Inflammatory macrophage (primary cell): Measurements from ENCODE around the gene PRTN3.

Experiments used
- DNase-seq, 2 donors: peaks; one replicate each; pipeline ENCODE4 v3.0.0-alpha.2; 2020 to 2022
- total RNA-seq, 18 experiments: gene quantifications; one replicate each; lab custom pipeline; 2026; ENCODE audit warnings: mixed read lengths in 6 of 18, inconsistent platforms in 2 of 18; lab: John Stamatoyannopoulos, UW

Gene PRTN3, protein sequence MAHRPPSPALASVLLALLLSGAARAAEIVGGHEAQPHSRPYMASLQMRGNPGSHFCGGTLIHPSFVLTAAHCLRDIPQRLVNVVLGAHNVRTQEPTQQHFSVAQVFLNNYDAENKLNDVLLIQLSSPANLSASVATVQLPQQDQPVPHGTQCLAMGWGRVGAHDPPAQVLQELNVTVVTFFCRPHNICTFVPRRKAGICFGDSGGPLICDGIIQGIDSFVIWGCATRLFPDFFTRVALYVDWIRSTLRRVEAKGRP
- 0 to 0.26 (median 0.06) reads per million in 18 experiments for total RNA-seq

DNA sequence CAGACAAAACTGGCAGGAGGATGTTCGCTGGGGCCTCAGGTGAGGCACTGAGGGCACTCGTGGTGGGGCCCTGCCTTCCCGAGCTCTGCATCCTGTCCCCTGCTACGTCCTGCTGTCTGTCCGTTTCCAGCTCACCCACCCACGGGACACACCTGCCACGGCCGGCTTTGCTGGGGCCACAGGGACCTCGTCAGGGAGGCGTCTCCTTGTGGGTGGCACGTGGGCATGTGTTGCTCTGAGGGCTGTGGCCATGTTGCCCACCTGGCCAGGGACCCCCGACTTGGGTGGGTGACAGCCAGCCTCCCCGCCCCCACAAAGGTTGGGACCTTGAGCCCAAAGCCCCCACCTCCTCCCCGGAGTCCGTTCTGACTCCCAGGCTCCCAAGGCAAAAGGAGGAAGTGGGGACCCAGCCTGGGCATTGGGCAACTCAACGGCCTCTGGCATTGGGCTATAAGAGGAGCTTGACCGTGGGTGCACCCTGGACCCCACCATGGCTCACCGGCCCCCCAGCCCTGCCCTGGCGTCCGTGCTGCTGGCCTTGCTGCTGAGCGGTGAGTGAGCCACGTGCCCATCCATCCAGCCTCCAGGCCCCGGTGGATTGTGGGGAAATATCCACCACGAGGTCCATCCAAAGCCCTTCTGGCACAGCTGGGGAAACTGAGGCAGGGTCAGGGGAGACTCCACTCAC, at the start of gene PRTN3:
PRTN3 (plus strand) TSS at position 481 of the 688 bp plus-strand sequence; CDS start at position 491, 10 bp downstream.
- peak; percentile 64 to 67 for DNase-seq

DNA sequence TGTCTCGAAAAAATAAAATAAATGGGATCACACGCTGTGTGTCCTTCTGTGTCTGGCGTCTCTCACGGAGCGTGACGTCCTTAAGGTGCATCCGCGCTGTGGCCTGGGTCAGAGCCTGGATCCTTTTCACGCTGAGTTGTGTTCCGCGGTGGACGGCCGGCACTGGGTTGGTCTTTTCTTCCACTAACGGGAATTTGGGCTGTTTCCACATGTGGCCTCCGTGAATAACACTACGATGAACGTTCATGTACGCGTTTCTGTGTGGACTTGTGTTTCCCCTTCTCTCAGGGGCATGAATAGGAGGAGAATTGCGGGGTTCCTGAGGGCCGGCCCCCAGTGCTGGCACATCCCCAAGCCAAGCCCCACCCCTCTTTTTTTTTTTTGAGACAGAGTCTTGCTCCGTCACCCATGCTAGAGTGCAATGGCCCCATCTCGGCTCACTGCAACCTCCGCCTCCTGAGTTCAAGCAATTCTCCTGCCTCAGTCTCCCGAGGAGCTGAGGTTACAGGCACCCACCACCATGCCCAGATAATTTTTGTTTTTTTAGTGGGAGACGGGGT, 49.7 kb upstream of the PRTN3 start:
- DNase-seq: no peak

DNA sequence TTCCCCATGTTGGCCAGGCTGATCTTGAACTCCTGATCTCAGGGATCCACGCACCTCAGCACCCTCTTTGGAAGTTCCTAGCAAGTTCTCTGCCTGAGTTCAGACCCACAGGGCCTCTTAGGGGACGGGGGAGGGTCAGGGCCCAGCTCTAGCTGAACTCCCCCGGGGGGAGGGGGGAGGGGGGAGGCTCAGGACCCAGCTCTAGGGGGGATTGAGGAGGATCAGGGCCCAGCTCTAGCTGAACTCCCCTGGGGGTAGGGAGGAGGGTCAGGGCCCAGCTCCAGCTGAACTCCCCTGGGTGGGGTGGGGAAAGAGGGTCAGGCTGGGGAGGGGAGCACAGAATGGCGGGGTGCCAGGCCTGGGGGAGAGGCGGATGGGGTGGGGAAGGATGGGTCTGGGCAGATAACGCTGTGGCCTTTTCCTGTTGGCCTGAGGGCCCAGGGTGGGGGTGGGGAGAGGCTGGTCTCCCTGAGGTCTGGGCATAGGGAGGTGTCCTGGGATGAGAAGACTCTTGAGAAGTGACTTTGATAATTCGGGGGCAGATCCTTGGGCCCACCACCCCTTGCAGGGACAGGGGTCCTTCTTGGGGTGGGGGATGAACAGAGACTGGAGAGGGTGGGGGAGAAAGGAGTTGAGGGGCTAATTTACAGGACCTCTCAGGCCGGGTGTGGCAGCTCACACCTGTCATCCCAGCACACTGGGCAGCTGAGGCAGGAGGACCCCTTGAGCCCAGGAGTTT, 49.1 kb upstream of the PRTN3 start:
- no peak for DNase-seq

DNA sequence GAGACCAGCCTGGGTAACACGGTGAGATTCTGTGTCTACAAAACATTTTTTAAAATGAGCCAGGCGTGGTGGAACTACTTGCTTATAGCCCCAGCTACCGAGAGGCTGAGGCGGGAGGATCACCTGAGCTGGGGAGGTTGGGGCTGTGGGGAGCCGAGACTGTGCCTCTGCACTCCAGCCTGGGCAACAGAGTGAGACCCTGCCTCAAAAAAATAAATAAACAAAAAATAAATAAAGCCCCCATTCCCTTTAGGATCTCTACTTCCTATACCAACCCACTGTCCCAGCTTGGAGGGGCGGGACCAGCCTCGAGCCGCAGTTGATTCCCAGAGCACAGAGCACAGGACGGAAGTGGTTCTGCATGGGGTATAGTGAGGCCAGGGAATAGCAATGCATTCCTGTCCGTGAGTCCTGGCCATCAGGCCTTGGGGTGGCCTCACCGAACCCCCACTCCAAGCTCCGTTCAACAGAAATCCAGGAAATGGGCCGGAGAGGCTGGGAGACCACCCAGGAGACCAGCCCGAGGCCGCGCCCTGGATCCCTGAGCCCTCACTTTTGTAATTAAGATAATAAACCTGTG, 48.4 kb upstream of the PRTN3 start:
- no peak for DNase-seq

DNA sequence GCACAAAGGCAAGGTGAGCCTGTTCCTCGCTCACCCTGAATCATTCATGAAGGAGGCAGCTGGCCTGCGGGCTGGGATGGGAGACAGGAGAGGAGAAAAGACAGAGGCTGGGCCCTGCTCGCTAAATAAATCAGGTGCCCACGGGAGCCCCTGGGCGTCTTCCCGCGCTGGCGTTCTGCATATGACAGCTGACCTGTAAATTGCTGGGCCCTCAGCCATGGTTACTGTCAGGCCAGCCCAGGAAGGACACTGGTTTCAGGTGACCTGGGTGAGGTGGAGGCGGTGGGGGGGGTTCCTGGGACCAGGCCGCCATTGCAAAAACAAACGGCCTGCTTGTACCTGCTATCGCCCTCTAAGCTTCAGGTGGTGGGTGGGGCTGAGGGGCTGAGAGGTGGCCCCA, 47.0 kb upstream of the PRTN3 start:
- no peak for DNase-seq

DNA sequence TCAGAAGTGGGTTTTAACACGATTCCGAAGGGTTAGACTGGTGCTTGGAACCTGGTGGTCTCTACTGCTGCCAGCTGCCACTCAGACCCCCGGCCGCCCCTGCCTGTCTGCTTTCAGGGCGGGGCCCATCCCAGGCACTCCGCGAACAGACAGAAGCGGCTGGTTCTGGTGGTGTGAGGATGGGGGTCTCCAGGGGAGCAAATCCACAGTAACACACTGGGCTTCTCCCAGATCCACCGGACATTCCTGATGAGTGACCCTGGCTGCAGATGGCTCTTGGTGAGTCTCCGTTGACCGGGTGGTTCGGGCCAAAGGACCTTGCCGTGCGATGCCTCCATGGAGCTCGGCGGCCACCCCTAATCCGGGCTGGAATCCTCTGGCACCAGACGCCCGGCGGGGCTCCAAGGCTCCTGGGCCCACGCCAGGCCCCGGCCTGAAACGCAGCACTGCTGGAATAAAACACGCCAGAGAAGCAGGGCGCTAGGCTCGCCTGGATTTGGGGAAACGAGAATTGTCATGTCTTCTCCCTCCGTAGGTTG, 45.7 kb upstream of the PRTN3 start:
- DNase-seq: no peak

DNA sequence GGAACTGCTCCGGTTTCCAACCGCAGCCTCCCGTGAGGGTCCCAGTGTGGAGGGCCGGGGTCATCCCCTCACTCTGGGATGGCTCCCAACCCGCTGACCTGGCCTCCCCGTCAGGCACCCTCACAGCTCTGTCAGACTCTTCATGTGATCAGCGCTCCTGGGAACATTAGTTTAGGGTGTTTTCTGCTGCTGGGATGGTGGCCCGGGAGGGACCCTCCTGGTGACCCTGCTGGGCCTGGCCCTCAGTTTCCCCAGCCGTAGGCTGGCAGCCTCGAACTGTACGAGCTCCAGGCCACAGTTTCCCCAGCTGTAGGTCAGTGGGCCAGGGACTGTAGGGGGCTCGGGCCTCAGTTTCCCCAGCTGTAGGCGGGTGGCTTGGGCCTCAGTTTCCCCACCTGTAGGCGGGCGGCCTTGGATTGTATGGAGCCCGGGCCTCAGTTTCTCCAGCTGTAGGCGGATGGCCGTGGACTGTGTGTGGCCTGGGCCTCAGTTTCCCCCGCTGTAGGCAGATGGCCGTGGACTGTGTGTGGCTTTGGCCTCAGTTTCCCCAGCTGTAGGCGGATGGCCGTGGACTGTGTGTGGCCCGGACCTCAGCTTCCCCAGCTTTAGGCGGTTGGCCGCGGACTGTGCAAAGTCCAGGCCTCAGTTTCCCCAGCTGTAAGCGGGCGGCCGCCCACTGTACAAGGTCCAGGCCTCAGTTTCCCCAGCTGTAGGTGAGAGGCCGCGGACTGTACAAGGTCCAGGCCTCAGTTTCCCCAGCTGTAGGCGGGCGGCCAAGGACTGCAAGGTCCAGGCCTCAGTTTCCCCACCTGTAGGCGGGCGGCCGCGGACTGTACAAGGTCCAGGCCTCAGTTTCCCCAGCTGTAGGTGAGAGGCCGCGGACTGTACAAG, 44.9 kb upstream of the PRTN3 start:
- no peak for DNase-seq

DNA sequence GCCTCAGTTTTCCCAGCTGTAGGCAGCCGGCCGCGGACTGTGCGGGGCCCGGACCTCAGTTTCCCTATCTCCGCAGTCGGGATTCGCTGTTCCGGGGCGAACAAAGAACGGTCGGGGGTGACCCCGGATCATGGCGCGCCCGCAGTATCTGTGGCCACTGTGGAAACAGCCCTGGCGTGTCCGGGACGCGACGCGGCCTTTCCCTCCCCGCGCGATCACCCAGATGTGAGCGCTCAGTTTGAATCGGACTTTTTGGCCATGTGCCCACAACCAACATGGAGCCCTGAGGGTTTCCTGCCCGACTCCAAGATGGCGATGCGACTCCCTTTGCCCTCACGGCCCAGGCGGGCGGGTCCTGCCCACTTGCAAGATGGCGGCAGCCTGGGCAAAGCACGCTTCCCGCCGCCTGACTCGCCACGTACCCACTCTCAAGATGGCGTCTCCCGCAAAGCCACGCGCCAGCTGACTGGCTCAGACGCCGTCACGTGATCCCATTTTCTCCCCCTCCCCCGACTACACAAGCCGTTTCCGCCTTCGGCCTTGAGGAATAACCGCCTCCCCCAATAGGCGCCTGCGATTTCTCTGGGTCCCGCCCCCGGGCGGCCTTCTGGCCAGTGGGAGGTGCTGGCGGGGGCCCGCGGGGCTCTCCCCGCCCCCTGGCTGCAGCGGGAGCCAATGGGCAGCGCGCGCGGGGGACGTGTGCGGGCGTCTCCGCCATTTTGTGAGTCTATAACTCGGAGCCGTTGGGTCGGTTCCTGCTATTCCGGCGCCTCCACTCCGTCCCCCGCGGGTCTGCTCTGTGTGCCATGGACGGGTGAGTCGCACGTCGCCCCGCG, 43.9 kb upstream of the PRTN3 start, which contains the start of gene PTBP1:
PTBP1 (plus strand) TSS at position 761 of the 836 bp plus-strand sequence; CDS start at position 807, 46 bp downstream.
- DNase-seq: peak; percentile 100

DNA sequence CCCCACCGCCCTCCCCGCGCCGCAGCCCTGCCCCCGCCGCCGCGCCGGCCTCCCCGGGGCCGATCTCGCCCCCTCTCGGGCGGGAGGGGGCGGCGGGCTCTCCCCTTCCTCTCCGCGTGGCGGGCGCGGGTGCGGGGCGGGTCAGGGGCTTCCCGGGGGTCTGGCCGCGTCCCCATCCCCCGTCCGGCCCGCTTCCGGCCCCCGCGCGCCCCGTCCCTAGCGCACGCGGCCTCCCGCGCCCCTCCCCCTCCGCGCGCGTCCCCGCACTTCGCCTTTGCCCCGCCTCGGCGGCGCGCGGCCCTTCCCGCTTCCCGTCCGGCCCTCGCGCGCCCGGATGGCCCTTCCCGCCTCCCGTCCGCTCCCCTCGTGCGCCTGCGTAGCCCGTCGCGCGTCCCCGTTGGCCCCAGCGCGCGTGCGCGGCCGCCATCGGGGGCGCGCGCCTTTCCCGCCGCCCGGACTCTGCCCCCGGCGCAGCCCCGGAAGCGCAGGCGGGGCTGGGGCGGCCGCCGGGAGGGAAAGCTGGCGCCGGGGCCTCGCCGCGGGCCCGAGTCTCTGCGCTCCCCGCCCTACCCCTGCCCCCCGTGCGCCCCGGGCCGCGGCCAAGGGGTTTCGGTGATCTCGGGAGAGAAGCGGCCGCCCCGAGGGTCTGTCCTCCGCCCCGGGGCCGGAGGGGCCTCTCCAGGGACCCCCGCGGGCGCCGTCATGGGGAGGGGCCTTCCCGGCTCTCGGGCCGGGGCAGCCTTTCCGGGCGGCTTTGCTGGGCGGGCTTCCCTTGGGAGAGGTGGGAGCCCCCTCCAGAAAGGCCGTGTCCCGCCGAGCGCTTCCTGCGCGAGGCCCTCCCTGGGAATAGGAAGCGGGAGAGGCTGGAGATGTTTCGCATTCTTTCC, 43.0 kb upstream of the PRTN3 start:
- peak; percentile 93 to 96 for DNase-seq

DNA sequence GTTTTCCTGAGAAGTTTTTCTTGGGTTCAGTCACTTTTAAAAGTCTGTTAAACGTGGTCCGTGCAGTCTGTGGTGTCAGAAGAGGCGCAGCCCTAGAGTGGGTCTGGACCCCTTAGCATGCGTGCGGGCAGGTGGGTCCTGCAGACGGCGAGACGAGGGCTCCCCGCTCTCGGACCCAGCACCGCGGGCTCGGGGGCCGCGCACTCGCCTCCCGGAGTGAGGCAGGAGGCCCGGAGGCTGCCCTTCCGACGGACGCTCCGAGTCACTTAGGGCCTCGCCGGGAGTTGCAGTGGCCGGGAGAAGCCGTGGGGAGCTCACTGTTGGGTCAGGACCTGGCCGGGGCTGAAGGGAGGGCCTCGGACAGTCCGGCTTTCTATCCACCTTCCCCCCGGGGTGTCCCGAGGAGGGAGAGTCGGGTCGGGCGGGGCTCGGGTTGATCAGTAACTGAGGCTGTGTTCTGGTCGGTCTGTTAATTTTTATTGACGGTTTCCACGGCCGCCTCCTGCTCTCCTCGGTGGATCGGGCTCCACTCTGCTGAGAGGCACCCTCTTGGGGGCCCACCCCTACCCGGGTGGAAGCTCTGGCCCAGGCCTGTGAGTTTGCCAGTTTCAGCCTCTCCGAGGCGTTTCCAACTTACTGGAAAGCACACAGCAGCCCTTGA, 42.3 kb upstream of the PRTN3 start:
- no peak for DNase-seq

DNA sequence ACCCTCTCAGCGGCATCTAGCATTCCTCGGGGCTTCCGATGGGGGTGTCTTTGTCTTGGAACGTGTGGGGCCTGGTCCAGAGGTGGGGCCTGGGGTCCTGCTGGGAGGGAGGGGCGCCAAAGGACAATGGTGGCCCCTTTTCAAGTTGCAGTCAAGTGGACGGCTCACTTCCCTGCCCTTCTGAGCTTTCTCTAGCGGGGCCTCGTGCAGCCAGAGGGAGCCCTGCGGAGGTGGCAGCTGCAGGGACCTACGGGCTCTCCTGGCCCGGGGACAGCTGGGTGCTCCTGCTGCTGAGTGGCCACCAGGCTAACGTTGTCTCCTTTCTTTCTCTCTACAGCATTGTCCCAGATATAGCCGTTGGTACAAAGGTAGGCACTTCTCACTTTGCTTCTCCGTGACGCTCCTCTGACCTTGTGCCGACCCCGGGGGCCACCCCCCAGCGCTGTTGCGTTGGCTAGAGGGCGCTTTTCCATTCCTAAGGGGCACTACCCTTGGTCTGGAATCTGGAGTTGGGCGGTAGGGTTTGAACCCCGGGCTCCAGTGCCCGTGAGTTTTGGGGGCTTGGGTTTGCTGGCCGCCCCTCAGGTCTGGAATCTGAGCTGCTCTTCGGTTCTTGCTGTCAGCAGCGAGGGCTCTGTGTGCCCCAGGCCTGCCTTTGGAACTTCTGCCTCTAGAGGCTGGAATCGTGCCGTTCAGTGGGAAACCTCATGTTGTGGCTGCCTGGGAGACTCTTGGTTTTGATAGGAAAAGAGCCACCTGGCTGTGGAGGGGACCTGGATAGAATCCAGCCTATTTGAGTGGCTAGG, 41.5 kb upstream of the PRTN3 start:
- DNase-seq: peak; percentile 25 to 54

DNA sequence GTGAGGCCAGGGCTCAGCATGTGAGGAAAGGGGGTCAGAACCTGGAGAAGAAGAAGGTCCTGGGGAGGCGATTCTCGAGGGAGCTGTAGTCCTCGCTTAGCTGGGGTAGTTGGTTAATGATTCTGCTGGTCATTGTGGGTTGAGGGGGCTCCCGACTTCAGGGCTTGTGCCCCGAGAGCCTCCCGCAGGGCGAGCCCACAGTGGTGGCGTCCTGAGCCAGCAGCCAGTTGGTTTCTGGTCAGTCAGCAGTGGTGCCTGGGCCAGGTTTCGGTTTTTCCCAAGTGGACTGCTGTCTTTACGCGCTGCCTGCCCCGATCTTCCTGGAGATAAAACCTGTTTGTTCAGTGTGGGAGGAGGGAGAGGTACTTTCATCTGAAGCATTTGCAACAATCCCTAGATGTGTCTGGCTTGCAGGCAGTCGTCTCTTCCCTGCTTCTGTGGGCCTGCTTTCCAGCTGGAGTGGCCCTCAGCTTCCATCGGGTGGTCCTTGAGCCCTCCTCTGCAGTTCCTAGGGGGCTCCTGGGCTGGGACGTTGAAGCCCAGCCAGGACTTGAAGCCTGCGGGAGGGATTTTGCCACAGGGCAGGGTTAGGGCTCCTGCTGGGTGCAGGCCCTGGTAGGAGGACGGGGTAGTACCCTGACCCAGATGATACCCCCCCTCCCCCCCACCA, 40.3 kb upstream of the PRTN3 start:
- DNase-seq: no peak

DNA sequence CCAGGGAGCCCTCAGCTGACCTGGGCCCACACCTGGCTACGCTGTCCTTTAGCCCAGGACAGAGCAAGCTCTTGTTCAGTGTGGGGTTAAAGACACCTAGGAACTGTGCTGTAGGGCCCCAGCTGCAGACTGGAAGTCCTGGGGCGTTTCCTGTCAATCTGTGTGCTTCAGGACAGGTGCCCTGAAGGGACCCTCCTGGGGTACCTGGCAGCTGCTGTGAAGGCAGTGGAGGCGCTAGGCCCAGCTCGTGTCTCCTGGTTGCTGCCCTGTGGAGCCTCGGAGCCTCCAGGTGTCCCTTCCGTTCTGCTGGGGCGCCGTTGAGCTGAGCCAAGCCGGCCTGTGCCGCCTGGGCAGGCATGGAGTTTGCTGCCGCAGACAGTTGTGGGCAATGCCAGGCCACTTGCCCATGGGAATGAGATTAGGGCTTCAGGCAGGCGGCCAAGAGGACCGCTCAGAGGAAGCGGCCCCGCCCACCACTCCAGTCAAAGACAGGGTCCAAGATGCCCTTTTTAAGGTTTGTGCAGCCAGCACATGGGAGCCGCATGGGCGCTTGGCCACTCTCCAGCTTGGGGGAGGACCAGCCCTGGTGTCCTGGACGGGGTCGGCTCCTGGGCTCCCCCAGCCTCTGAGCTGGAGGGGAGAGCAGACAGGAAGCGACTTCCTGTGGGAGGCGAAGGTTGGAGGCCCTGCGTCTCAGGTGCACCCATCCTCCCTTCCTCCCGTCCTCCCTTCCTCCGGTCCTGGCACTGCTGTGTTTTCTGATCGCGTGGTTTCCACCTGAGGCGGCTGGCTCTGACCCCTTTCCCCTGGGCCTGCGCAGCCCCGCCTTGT, 39.6 kb upstream of the PRTN3 start:
- DNase-seq: peak in 1 of 2 donors; percentile 27

DNA sequence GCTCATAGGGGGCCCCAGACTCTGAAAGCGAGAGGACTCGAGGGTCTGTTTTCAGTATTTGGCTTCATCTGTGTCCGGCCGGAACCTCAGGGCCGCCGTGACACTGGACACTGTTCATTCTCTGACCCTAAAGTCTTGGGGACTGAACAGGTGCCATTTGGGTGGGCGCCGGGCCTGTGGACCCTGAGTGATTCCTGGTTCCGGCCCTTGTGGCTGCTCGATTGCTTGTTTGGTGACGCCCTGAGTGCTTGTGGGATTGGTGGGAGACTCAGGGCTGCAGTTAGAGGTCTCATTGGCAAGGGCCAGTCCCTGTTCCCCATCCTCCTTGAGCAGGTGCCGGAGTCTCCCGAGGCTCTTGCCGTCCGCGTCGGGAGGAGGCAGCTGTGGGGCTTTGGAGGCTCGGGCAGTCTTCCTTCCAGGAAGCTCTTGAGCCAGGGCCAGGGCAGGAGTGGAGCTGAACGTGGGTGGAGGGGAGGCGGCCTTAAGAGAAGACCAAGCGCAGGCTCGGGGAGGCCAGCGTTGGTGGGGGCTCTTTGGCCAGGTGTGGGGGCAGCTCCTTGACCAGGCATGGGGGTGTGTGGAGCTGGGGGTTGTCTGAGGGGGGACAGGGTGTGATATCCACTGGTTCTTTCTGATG, 38.8 kb upstream of the PRTN3 start:
- no peak for DNase-seq

DNA sequence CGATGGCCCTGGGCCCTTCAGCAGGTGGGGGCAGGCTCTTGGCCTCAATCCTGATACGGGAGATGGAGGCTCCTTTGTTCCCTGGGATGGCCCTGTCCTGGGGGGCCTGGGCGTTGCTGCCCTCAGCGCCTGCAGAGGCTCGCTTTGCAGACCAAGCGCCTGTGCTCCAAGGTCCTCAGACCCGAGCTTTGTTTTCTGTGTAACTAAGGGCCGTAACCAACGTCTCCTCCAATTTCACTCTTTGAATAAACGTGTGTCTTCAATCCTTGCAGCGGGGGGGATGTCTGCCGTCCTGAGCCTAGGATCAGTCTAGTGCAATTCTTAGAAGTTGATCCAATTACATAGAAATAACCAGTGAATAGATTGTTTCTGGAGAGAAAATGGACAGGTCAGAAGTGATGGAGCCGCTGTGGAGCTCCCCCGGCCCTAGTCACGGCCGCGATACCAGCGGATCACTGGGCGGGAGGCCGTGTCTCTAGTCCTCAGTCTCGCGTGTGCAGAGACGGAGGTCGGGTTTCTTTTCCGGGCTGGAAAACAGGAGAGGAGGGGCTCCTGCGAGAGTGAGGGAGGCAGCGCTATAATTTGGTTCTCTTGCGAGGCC, 38.2 kb upstream of the PRTN3 start:
- DNase-seq: no peak
